Hematopoietic multipotent progenitor cell treated with erythropoietin and hydrocortisone succinate and interleukin-3 and kit ligand, for 8 days (in vitro differentiated cells): ENCODE measurements around the gene CTIF.
A peak's percentile ranks its signal among the peaks of the same experiment; 100 is the strongest.

ENCODE experiments used
- DNase-seq: peaks from one replicate; pipeline ENCODE4 v3.0.0-alpha.2; 2015

Gene CTIF

DNA sequence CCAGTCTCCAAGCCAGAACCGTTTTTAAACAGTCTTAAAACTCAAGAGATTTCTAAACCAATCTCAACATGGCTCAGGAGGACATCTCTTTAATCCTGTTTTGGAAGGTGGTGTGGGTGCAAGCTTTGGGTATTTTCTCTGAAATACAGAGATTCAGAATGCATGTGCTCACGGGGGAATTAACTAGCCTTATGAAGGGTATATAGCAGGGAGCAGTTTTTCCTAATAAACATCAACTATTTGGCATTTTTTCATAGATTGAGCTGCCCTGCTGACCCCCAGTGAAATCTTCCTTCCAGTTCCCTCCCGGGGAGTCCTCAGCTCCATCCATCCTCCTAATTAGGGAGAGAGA is 289.3 kb downstream of the CTIF start:
- no peak for DNase-seq

DNA sequence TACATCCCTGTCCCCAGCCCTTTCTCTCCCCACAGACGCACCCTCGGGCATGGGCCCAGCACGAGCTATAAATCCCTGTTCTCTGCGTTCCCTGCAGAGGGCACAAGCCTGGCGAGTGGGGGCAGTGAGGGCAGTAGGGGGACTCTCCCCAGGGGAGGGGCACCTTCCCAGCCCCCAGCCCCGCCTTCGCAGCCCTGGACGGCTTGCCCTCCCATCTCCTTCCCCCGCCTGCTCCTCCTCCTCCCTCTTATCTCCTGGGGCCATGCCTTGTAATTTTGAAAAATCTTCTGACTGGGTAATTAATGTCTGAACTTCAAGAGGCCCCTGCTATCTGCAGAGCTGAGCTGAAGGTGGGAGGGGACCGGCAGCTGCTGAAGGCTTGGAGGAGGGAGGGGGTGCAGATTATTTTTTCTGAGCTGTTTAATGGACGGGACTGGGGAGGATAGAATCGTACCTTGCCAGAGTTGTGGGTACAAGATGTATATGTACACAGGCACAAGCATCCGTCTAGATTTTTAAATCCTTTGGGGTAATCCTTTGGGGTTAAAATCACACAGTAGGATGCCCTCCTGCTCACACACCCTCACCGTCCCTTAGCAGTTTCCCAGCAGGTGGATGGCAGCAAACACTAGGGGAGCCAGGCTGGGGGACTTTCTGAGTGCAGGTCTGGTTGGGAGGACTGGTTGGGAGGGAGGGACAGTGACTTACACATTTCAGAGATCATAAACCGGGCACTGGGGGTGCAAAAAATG is 290.0 kb downstream of the CTIF start:
- peak; percentile 85 for DNase-seq

DNA sequence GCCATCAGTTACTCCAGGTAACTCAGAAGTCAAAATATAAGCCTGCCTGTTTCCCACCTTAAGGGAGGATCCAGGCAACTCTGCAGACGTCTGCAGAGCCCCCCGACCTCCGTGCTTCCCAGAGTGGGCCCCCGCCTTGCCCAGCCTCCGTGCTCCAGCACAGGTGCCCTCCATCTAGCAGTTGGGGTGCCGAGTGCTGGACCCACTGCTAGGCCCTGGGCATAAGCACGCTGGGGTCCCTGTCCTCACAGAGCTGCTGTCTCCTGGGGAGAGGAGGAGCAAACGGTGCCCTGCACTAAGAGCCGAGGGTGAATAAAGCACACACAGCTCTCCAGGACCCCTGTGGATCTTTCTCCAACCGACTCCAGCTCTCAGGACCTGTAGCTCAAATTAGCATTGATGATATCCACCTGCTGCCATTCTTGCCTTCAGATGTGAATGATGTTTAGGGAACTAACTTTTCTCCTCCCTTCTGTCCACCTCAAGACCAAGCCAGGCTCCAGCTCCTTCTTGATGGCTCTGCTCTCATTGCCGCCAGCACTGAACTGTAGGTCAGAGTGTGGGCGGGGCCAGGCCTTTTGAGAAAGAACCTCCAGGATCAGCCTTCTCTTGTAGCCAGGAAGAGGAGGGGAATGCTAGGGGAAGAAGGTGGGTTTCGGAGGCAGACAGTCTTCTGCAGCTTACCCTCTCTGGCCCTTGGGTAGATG is 290.8 kb downstream of the CTIF start:
- DNase-seq = no peak

DNA sequence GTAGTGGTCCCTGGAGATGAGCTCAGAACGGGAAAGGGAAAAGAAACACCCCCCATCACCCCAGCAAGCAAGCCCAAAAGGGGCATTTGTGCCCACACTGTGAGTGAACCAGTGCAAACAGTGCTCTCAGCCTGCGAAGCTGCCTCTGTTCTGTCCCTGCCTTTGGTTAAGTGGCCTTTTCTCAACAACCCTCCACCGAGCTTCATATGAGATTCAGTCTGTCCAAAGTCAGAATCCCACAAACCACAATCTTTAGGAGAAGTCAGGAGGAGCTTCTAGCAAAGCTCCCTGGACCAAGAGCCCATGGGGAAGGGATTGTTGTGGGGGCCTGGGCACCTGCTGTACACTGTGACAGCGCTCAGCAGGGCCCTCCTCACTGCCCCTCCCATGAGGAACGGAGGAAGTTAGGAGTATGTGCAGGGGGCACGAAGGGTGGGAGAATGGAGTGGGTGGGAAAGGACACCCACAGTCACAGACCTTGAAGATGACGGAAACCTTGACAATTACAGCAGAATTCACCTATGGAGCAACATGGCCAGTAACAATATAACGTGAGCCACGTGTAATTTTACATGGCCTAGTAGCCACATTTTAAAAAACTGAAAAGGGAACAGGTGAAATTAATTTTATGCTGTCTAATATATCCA is 292.4 kb downstream of the CTIF start:
- DNase-seq = no peak

DNA sequence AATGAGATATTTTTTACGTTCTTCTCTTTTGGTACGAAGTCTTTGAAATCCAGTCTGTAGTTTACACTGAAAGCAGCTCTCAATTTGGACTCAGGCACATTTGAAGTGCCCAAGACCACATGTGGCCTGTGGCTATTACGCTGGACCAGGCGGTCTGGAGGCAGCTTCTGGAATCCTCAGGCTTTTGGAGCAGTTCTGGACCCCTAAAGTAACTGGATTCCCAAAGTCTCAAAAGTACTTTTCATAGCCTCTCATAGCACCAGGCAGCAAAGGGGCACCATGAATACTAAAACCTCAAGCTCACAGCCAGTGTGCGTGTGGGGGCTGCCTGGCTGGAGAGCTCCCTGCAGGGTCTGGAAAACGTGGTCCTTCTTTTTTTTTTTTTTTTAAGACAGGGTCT is 293.0 kb downstream of the CTIF start:
- no peak for DNase-seq

DNA sequence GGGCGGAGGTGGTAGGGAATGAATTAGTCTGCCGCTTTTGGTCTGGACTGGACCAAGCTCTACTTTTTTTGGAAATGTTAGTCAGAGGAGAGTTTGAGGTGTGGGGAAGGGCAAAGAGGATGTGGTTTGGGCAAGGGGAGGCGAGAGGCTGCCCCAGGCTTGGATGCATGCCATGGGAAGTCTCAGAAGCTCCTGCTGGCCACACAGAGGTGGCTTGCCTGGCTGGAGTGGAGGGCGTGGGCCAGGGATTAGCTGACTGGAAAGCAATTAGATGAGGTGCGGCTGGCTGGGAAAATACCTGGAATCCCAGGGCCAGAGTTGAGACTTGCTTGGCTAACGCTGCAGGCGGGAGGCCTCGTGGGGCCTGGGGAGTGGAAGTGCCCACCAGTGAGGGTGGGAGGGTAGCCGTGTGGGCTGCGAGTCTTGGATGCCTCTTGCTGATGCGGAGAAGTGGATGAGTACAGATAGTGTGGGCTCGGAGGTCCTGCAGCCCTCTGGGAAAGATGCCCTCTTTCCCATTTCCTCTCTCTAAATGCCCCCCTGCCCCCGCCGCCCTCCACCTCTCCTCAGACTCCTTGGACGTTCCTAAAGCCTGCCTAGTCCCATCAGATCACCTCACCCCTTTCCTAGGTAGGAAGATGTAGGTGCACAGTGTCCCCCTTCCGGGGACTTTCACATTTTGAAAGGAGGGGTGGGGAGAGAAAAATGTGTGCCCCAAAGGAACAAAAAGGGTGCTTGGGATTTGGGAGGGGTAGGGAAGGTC is 294.3 kb downstream of the CTIF start:
- peak; percentile 31 for DNase-seq

DNA sequence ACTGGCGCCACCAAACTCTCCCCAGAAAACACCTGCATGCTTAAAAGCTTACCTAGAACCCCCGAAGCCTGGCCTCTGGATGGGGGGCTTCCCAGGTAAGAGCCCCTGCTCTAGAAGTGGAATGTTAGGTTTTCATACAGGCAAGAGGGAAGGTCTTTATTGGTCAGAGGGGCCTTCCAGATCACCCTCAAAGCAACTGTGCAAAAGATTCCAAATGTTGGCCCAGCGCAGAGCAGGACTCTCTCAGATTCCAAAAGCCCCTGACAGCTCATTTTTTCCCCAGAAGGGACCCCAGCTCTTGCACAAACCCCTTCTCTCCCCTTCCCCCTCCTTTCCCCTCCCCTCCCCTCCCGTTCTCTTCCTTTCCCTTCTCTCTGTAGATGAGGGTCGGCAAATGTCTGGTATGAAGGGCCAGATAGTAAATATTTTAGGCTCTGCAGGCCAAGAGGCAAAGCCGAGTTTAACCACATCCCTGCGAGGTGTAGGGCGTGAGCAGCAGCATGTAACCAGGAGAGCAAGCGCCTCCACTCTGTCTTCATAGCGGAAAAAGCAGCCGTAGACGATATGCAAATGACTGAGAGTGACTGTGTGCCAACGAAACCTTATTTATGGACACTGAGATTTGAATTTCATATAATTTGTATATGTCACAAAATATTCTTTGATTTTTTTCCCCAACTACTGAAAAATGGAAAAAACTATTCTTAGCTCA is 295.0 kb downstream of the CTIF start:
- no peak for DNase-seq

DNA sequence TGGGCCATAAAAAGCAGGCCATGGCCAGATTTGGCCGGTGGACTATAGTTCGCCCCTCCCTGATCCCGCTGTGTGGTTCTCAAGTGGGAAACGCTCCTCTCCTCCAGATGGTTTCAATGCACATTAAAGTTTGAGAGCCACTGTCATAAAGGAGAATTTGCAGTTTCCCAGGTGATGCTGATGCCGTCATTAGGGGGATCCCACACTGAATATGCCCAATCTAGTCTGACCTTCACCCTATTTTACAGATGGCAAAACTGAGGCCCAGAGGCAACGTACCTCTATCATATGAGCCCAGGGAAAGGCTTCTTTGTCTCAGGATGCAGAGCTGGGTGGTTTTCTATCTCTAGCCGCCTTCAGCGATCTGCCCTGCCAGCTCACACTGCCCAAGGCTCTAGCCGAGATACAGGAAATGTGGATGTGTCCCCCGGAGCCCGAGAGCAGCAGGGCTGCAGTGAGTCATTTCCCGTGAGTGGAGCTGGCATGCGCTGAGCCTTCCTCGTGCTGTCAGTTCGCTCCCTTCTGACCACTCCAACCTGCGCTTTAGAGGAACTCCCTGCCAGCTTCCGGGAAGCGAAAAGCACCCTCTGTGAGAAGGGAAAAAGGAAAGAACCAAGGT is 295.7 kb downstream of the CTIF start:
- peak; percentile 78 for DNase-seq

DNA sequence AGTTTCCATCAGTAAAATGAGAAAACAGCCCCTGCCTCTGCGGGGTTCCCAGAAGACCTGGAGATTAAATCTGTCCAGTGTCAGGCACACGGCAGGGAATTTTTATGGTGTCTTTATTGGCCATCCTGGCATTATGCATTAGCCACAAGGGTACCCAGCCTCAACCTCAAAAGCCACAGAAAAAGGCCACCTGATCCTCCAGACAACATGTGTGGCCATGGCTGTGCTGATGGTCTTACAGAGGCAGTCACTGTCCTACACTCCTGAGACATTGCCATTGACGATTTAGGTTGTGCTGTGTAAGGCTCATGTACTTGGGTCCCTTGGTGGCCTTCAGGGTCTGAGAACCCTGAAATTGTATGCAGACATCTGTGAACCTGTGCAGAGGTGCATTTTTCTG is 296.3 kb downstream of the CTIF start:
- DNase-seq = no peak

DNA sequence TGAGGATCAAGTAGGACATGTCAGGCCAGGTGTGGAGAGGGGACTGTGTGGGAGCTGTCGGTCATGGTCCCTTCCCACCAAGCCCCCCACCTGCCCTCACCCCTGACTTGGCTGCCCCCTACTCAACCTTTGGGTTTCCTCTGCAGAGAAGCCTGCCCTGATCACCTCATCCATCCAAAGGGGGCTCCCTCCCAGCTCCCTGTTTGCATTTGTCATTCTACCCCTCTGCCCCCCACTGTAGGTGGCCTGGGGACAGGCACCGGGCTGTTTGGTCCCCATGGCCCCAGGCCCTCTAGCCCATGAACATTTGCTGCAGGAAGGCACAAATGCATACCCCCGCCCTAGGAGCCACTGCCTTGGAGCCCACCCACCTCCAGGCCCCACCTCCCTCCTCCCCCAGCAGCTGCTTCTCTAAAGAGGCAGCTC is 296.9 kb downstream of the CTIF start:
- no peak for DNase-seq

DNA sequence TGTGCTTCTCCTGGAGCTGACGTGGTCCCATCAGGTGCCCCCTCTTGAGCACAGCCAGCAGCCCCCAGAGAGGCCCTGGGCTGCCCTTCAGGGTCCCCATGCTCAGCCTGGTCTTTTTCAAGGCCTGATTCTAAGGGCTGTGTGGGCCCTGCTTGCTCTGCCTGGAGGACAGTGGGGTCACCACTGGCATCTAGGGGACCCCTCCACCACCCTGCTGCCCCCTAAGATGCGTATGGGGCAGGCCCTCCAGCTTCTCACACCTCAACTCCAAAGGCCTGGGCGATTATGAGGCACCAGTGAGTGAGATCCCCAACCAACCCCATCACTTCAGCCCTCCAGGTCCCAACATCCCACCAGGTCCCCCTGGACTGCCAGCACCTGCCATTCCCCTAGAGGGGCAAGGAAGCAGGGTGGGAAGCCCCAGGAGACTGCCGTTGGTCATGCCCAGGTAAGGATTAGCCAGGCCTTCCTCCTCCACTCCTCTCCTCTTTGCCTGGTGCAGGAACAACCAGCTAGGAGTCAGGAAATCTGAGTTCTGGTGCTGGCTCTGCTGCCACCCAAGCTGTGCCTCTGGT is 297.5 kb downstream of the CTIF start:
- DNase-seq = no peak

DNA sequence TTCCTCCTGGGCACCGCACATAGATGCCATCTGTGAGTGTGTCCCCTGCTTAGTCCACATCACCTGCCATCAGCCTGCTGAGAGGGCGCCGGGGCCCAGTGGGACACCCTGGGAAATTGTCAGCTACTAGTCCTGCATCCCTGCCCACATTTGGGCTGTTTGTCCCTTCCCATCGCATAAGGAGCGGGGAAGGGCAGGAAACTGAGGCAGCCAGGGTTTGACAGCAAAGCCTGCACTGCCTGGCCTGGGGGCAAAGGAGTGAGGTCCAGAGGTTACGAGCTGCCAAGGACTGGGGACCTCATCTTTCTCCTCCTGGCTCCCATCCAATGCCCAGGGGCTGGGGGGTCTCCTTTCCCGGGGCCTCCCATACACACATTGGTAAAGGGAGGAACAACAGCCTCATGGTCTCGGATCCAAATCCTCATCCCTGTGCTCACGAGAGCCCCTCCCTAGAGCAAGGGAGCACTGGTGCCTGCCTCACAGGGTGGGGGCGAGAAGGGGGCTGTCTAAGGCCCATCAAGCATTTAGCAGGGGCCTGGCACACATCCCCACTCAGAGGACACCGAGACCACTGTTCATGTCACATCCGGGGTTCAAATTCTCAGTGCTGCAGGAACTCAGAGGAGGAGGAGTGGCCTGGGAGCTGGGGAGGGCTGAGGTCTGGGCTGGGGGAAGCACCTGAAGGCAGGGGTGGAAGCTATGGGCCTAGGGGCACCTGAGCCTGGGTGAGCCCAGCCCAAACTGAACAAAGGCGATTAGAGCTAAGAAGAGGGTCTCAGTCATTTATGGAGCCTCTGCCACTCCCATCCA is 298.2 kb downstream of the CTIF start:
- no peak for DNase-seq

DNA sequence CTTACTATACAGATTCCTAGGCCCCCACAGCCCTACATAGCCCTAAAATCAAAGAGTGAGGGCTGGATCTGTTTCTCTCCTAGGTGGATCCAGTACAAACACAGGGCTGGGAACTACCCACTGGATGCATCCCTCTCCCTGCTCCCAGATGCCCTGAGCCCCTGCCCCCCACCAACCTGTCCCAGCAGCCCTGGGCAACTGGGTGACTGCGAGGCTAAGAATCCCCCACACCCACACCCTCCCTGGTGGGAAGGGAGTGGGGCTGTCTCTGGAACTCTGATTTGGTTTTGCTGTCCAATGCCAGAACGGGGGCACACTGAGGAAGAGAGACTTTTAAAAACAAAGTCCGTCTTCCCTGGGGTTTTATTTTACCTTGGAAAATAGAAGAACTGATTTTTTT is 298.8 kb downstream of the CTIF start:
- DNase-seq = no peak

DNA sequence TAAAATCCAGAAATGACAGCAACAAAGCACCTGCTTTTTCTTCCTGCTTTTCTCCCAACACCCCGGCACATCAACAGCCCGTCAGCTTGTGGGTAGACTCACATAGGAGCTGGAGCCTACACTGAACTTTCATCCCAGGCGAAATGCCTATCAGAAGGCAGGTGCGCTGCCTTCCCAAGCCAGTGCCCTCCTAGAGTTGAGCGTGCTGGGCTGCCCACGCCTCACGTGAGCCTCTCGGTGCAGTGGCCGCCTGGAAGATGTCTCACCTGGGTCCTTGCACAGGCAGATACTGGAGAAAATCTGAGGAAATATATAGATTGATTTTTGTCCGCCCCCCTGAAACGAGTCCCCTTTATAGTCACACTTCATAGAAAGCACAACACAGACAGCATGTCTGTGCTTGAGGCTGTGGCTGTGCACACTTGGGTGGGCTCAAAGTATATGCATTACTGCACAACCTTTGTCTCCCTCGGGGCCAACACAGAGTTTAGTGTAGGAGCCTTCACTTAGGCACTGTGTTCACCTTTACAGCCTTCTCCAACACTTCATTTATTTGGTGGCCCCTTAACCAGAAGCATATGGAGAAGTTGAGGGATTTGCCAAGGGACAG is 299.4 kb downstream of the CTIF start:
- DNase-seq = no peak

DNA sequence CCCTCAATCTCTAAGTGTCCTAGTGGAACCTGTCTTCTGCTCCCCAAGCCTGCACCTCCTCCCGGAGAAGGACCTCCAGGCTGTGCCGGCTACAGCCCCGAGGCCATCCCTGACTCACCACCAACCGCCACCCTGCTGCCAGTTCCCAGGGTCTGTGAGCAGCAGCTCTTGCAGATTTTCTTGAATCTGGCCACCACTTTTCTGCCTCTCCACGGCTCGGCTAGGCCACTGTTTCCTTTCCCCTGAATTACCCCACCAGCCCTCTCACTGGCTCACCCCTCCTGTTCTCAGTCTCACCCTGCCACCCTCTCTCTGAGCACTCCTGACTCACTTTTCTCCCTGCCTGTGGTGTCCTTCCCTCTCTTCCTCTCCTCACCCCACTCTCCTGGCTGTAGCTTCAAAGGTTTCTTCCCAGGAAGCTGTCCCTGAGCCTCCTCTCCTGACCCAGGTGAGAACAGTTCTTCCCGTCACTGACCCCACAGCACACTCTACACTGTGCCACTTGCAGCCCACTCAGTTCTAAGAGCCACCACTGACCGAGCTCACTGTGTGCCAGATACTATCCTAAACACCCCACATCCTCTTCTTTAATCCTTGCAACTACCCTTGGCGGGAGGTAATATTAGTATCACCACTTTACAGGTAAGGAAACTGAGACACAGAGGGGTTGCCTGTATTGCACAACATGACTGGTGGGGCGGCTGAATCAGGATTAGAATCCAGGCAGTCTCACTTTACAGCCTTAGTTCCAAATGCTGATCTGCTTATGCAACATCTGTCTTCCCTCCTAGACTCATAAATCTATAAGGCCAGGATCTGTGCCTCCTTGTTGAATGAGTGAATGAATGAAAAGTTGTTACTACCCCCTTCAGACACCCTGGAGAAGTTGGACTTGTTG is 300.3 kb downstream of the CTIF start:
- DNase-seq = no peak

DNA sequence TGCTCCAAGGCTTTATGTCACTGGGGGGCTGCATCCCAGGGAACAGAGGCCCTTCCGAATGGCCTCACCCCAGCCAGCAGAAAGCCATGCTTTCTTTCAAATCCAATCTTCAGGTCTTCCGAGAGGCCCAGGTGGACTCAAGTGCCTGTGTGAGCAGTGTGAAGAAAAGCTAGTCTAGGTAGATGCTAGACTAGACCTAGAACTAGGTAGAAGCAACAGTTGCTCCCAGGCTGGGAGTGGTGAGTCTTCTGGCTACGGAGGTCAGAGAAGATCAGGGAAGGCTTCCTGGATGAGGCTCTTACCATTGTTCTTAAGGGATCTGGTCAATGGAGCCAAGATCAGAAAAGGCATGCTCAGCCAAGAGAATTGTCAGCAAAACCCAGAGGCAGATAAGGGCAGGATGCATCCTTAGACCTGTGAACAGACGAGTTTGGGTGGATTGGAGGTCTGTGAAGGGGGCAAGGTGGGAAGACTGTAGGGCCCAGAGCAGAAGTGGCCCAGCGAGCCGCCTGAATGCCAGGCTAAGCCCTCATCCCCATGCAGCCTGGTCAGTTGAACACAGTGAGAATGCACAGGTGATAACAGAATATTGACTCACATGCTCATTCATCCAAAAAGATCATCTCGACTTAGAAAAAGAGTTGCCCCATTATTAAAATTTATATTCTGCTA is 301.1 kb downstream of the CTIF start:
- DNase-seq = no peak

DNA sequence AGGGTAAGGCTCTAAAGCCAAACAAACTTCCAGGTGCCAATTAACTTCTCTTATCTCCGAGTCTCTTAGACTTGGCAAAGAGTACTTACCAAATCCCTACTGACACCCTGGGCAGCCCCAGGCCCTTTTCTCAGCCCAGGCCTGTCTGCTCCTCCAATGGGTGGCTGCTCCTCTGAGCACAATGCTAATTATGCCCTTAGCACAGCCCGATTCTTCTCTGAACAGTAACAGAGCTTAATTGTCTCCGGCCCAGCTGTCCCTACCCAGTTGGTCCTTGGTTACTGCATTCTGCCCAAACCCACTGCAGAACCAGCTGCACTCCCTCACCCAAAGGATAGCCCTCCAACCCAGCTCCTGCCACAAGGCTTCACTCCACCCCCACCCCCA is 301.7 kb downstream of the CTIF start:
- DNase-seq = no peak

DNA sequence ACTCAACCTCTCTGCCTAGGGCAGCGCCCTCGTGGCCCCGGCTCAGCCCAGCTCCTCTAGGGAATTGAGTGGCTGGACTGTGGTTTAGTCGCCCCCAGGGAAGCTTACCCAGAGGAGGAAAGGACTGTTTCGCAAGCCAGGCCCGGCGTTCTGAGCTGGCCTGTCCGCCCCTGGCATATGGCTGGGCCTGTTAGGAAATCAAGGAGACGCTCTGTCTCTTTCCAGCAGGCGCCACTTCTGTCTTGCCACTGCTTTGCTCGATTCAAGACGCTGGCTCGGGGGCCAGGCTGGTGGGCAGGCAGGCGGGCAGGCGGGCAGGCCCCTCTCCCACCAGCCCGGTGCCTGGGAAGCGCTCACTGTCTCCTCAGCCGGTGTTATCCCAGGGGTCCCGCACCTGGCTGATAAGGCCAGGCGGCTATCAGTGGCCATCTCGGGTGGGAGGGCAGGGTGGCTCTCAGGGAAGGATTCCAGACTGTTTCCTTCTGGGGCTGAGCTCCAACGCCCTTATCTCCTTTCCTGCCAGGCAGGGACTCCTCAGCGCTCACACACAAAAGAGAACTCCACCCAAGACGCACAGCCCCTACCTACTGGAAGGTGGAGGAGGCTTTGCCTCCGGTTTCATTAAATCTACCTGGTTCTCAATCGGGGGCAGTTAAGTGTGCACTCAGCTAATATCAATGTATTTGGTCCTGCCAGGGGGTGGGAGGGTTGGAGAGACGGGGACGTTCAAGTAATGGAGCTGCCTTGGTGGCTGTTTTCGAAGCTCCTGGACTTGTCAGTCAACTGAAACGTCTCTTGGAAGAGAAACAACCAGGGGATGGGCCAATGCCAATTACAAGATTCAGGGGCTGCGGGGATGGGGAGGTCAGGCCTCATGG is 302.8 kb downstream of the CTIF start:
- no peak for DNase-seq
